Thymus (tissue), 14 donors: ENCODE data around the gene ZNF480. TPM values are rescaled to one million over a fixed set of nuclear protein-coding genes. Genes with fewer than 3 reads are reported as not detected.
A peak's percentile ranks its signal among the peaks of the same experiment; 100 is the strongest.
"Not testable (repeated sequence)": the region's sequence is repeated elsewhere in the genome, so short reads cannot be mapped to it uniquely, and the experiment has no call there.

Experiments
- DNase-seq, 9 donors: peaks; one replicate each; pipeline ENCODE4 v3.0.0-alpha.2; 2013; ENCODE audit warnings: low spot score in 9 of 9, low read depth in 6 of 9, missing footprints in 1 of 9
- H3K27ac ChIP-seq, 2 donors: one replicate each; pipeline ENCODE4 v1.5.1; 2013; ENCODE audit warnings: control low read depth in 1 of 2, low read depth in 1 of 2, low read length in 1 of 2, mild to moderate bottlenecking in 1 of 2, moderate library complexity in 1 of 2
- H3K27me3 ChIP-seq, 2 donors: one replicate each; pipeline ENCODE4 v1.5.1; 2013; ENCODE audit warnings: low read length in 1 of 2; ENCODE audit not compliant: control insufficient read depth in 2 of 2, insufficient read depth in 1 of 2
- H3K36me3 ChIP-seq, 2 donors: one replicate each; pipeline ENCODE4 v1.5.1; 2013; ENCODE audit warnings: low read length in 1 of 2, mild to moderate bottlenecking in 1 of 2, moderate library complexity in 1 of 2; ENCODE audit not compliant: control insufficient read depth in 2 of 2, insufficient read depth in 2 of 2
- H3K4me1 ChIP-seq, 2 donors: one replicate each; pipeline ENCODE4 v1.5.1; 2013; ENCODE audit warnings: low read length in 2 of 2; ENCODE audit not compliant: control insufficient read depth in 2 of 2, insufficient read depth in 2 of 2
- H3K4me3 ChIP-seq, 2 donors: one replicate each; pipeline ENCODE4 v1.5.1; 2013; ENCODE audit warnings: low read length in 2 of 2, control low read depth in 1 of 2, mild to moderate bottlenecking in 1 of 2
- H3K9me3 ChIP-seq, 2 donors: one replicate each; pipeline ENCODE4 v1.5.1; 2013; ENCODE audit warnings: low read length in 1 of 2, mild to moderate bottlenecking in 1 of 2; ENCODE audit not compliant: control insufficient read depth in 2 of 2, insufficient read depth in 1 of 2
- WGBS: extraction: QIAGEN DNeasy Blood & Tissue Kit; methylation state at CpG from one replicate; pipeline ENCODE4 v1.1.7; 2013; 5-methylcytosine and 5-hydroxymethylcytosine counted together
- long read RNA-seq, 10 donors: transcript quantifications; one replicate each; lab custom pipeline, GENCODE V29; 2026
- polyA plus RNA-seq: library from polyadenylated mRNA; stranded (reverse); fragments of 200-250 nt; gene quantifications from one replicate; pipeline ENCODE4 v1.2.3, GENCODE V29; 2013
- total RNA-seq: library from RNA; stranded (reverse); fragments of 120-200 nt; gene quantifications from one replicate; pipeline ENCODE4 v1.2.4, GENCODE V29; 2013
- donor health status: healthy.

The ZNF480 gene
- 11.0 TPM for total RNA-seq
- polyA plus RNA-seq, result 7.2 TPM
- long read RNA-seq, donor 1, result 0 reads
- long read RNA-seq, donor 2, full-length matches to known transcripts, result 10 of 10 reads
- long read RNA-seq, donor 2, partial matches to known transcripts, result 0 of 10 reads
- long read RNA-seq, donor 2, other reads (novel, unspliced or antisense), result 0 of 10 reads
- long read RNA-seq, donor 3, full-length matches to known transcripts, result 15 of 31 reads
- long read RNA-seq, donor 3, partial matches to known transcripts, result 16 of 31 reads
- long read RNA-seq, donor 3, other reads (novel, unspliced or antisense), result 0 of 31 reads
- long read RNA-seq, donor 4, full-length matches to known transcripts, result 1 of 1 reads
- long read RNA-seq, donor 4, partial matches to known transcripts, result 0 of 1 reads
- long read RNA-seq, donor 4, other reads (novel, unspliced or antisense), result 0 of 1 reads
- long read RNA-seq, donor 5, full-length matches to known transcripts, result 5 of 5 reads
- long read RNA-seq, donor 5, partial matches to known transcripts, result 0 of 5 reads
- long read RNA-seq, donor 5, other reads (novel, unspliced or antisense), result 0 of 5 reads
- long read RNA-seq, donor 6, full-length matches to known transcripts, result 2 of 2 reads
- long read RNA-seq, donor 6, partial matches to known transcripts, result 0 of 2 reads
- long read RNA-seq, donor 6, other reads (novel, unspliced or antisense), result 0 of 2 reads
- long read RNA-seq, donor 7, full-length matches to known transcripts, result 3 of 3 reads
- long read RNA-seq, donor 7, partial matches to known transcripts, result 0 of 3 reads
- long read RNA-seq, donor 7, other reads (novel, unspliced or antisense), result 0 of 3 reads
- long read RNA-seq, donor 8, full-length matches to known transcripts, result 2 of 2 reads
- long read RNA-seq, donor 8, partial matches to known transcripts, result 0 of 2 reads
- long read RNA-seq, donor 8, other reads (novel, unspliced or antisense), result 0 of 2 reads
- long read RNA-seq, donor 9, full-length matches to known transcripts, result 2 of 2 reads
- long read RNA-seq, donor 9, partial matches to known transcripts, result 0 of 2 reads
- long read RNA-seq, donor 9, other reads (novel, unspliced or antisense), result 0 of 2 reads
- long read RNA-seq, donor 10, full-length matches to known transcripts, result 2 of 2 reads
- long read RNA-seq, donor 10, partial matches to known transcripts, result 0 of 2 reads
- long read RNA-seq, donor 10, other reads (novel, unspliced or antisense), result 0 of 2 reads

- Histone ChIP-seq H3K27ac (peak within 1 kb of the TSS; percentile 87 to 96), H3K9me3 (peaks cover 10 to 15% of the 10 kb centered on the region in 2 donors)
Observed at GRCh38 chr19:52296773-52297600, at the start of gene ZNF480. Gene ZNF480, plus strand, starts transcription at chr19:52297169. Its CDS starts 3,244 bp downstream, at chr19:52300413.

GRCh38 chr19:52248241-52248640 lies 48.7 kb upstream of the ZNF480 start:
- Histone ChIP-seq H3K36me3 (no peaks in the 10 kb centered on the region), H3K27me3 (no peaks in the 10 kb centered on the region), H3K4me1 (no peaks in the 10 kb centered on the region), H3K9me3 (no peaks in the 10 kb centered on the region), H3K4me3 (no peak overlapping the region), H3K27ac (no peak overlapping the region)
- DNase-seq, result peak in 7 of 9 donors; percentile 8 to 58 (median 24)
- WGBS, result 20% methylated on average over 6 of the region's 6 CpGs

More at GRCh38 chr19:52296773-52297600, at the start of gene ZNF480:
- Histone ChIP-seq H3K27me3 (no peaks in the 10 kb centered on the region), H3K4me3 (peak within 1 kb of the TSS; percentile 88 to 94), H3K36me3 (peaks cover 22 to 30% of the 10 kb centered on the region in 2 donors), H3K4me1 (peaks cover 9 to 10% of the 10 kb centered on the region in 2 donors)
- peak; percentile 44 to 88 (median 69) for DNase-seq
- WGBS, result under 1% methylated on average over 74 of the region's 75 CpGs

- WGBS, result 97% methylated on average over 5 of the region's 5 CpGs
- H3K4me3 ChIP-seq, result no peak overlapping the region
- H3K27ac ChIP-seq, result no peak overlapping the region
- H3K27me3 ChIP-seq, result no peaks in the 10 kb centered on the region
- H3K4me1 ChIP-seq, result no peaks in the 10 kb centered on the region
- H3K9me3 ChIP-seq, result no peaks in the 10 kb centered on the region
- DNase-seq, result no peak
- no peaks in the 10 kb centered on the region for H3K36me3 ChIP-seq
Observed at GRCh38 chr19:52258426-52258825, 38.5 kb upstream of the ZNF480 start.

GRCh38 chr19:52265556-52265955 lies 31.4 kb upstream of the ZNF480 start:
- not testable (repeated sequence) for H3K4me3 ChIP-seq, H3K4me1 ChIP-seq, H3K9me3 ChIP-seq, H3K27me3 ChIP-seq, DNase-seq, H3K36me3 ChIP-seq, H3K27ac ChIP-seq
- 96% methylated on average over 6 of the region's 6 CpGs for WGBS

- WGBS, result under 1% methylated on average over 70 of the region's 70 CpGs
- Histone ChIP-seq H3K36me3 (peaks cover 11 to 23% of the 10 kb centered on the region in 2 donors), H3K27ac (peak within 1 kb of the TSS; percentile 95 to 97)
Observed at GRCh38 chr19:52269338-52270261, 27.4 kb upstream of the ZNF480 start, which contains the start of gene ZNF766. Gene ZNF766, plus strand, starts transcription at chr19:52269587. Its CDS starts 27 bp downstream, at chr19:52269614.

GRCh38 chr19:52270266-52270885 lies 26.6 kb upstream of the ZNF480 start:
- Histone ChIP-seq H3K9me3 (peaks cover 6 to 31% of the 10 kb centered on the region in 2 donors), H3K27me3 (no peaks in the 10 kb centered on the region), H3K27ac (peak overlapping the region; percentile 95 to 97), H3K36me3 (peaks cover 11 to 23% of the 10 kb centered on the region in 2 donors), H3K4me3 (peak overlapping the region; percentile 81 to 98), H3K4me1 (peaks cover 2% of the 10 kb centered on the region in 2 donors)
- peak in 2 of 9 donors; percentile 6 to 18 for DNase-seq
- WGBS, result 18% methylated on average over 11 of the region's 11 CpGs

More at GRCh38 chr19:52269338-52270261, 27.4 kb upstream of the ZNF480 start, which contains the start of gene ZNF766:
- DNase-seq, result peak; percentile 72 to 95 (median 88)
- H3K27me3 ChIP-seq, result no peaks in the 10 kb centered on the region
- H3K4me1 ChIP-seq, result peaks cover 2% of the 10 kb centered on the region in 2 donors
- peak within 1 kb of the TSS; percentile 81 to 98 for H3K4me3 ChIP-seq
- H3K9me3 ChIP-seq, result peaks cover 6 to 31% of the 10 kb centered on the region in 2 donors

- WGBS, result 99% methylated on average over 2 of the region's 2 CpGs
- H3K27ac ChIP-seq, result no peak overlapping the region
- no peaks in the 10 kb centered on the region for H3K27me3 ChIP-seq
- peaks cover 2% of the 10 kb centered on the region in 2 donors for H3K4me1 ChIP-seq
- no peak overlapping the region for H3K4me3 ChIP-seq
- H3K9me3 ChIP-seq, result peaks cover 8 to 41% of the 10 kb centered on the region in 2 donors
- DNase-seq, result no peak
- peaks cover 17 to 32% of the 10 kb centered on the region in 2 donors for H3K36me3 ChIP-seq
Observed at GRCh38 chr19:52273301-52273700, 23.7 kb upstream of the ZNF480 start.
